ENCODE results near the gene PREPL.
"Not testable (repeated sequence)": the region's sequence is repeated elsewhere in the genome, so short reads cannot be mapped to it uniquely, and the experiment has no call there.

PREPL gene

DNA sequence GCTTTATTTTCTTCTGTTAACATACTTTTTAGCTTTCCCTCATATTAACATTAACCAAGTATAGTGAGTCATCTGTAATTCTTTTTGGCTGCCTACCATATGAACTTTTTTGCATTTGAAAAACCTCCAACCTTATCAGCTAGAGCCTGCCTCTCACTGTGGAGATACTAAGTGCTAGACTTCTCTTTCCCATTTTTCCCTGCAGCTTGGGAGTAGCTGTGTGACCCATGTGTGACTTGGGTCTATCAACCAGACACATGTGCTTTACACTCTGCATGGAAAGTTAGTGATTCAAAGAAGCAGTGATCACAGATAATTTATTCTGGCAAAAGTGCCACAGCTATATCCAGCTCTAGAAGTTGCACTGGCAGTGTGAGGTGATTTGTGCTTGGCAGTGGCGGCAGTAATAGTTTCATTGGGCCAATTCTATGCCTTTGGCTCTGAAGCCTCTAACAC, 36.3 kb downstream of the PREPL start:
- Histone ChIP-seq H3K36me3 (ENCODE audit: control insufficient read depth, insufficient read depth, low read length) (peaks cover 5% of the 10 kb centered on the region; the same call in 1 of the 2 replicates), H3K27me3 (ENCODE audit: control insufficient read depth, insufficient read depth, low read length) (no peaks in the 10 kb centered on the region), H3K4me1 (ENCODE audit: control insufficient read depth, insufficient read depth, low read length) (0 out of 2 replicates have a peak, but pooled peaks cover 1% of the 10 kb centered on the region), H3K4me3 (ENCODE audit: low read length) (no peak overlapping the region), H3K27ac (ENCODE audit: low read length) (no peak overlapping the region), H3K9me3 (ENCODE audit: control insufficient read depth, insufficient read depth, low read length) (no peaks in the 10 kb centered on the region)
- no CpG with 5 or more reads among the region's 1 CpG for WGBS (ENCODE audit: insufficient coverage, insufficient read length)
- no peak for DNase-seq (ENCODE audit: low read depth, low spot score)

DNA sequence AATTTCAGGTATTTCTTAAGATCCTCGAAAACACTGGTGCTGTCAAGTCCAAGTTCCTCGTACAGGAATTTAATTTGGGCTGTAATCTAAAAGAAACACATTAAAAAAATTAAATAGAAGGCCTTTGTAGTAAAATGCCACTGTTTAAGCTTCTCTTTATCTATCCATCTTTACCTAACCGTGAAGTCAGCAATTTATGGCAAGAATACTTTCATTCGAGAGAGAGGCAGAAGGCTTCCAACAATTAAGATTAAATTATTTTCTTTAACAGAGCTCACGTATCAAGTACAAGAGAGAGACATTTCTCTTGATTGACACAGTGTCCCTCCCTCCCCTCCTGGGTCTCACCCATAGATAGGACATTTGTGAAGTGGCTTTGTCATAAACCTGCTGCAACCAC, 39.9 kb downstream of the PREPL start:
- no CpG with 5 or more reads among the region's 5 CpGs for WGBS (ENCODE audit: insufficient coverage, insufficient read length)
- H3K27me3 ChIP-seq (ENCODE audit: control insufficient read depth, insufficient read depth, low read length), result no peaks in the 10 kb centered on the region
- no peaks in the 10 kb centered on the region for H3K9me3 ChIP-seq (ENCODE audit: control insufficient read depth, insufficient read depth, low read length)
- no peak for DNase-seq (ENCODE audit: low read depth, low spot score)
- H3K27ac ChIP-seq (ENCODE audit: low read length), result no peak overlapping the region
- H3K36me3 ChIP-seq (ENCODE audit: control insufficient read depth, insufficient read depth, low read length), result peaks cover 5% of the 10 kb centered on the region; the same call in 1 of the 2 replicates
- H3K4me3 ChIP-seq (ENCODE audit: low read length), result no peak overlapping the region
- H3K4me1 ChIP-seq (ENCODE audit: control insufficient read depth, insufficient read depth, low read length), result 0 out of 2 replicates have a peak, but pooled peaks cover 1% of the 10 kb centered on the region

DNA sequence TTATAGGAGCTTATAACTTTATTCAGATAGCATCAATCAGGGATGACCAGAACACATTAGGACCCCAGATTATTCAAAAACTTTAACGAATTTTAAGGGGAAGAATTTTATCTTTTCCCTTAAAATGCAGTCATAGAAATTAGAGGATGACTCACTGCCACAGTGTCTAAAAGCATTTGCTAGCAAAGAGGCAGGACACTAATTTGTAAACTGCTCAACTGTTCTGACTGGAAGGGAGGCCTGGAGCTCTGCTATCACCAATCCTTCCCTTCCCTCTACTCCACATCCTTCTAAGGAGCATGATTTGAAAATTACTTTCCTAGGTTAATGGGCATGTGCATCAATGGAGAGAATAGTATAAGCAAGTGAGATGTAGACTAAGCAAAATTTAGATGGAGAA, 40.5 kb downstream of the PREPL start:
- no peaks in the 10 kb centered on the region for H3K27me3 ChIP-seq (ENCODE audit: control insufficient read depth, insufficient read depth, low read length)
- peaks cover 5% of the 10 kb centered on the region; the same call in 1 of the 2 replicates for H3K36me3 ChIP-seq (ENCODE audit: control insufficient read depth, insufficient read depth, low read length)
- no CpG with 5 or more reads among the region's 1 CpG for WGBS (ENCODE audit: insufficient coverage, insufficient read length)
- no peak overlapping the region for H3K4me3 ChIP-seq (ENCODE audit: low read length)
- no peak for DNase-seq (ENCODE audit: low read depth, low spot score)
- H3K27ac ChIP-seq (ENCODE audit: low read length), result no peak overlapping the region
- H3K9me3 ChIP-seq (ENCODE audit: control insufficient read depth, insufficient read depth, low read length), result no peaks in the 10 kb centered on the region
- 0 out of 2 replicates have a peak, but pooled peaks cover 1% of the 10 kb centered on the region for H3K4me1 ChIP-seq (ENCODE audit: control insufficient read depth, insufficient read depth, low read length)

DNA sequence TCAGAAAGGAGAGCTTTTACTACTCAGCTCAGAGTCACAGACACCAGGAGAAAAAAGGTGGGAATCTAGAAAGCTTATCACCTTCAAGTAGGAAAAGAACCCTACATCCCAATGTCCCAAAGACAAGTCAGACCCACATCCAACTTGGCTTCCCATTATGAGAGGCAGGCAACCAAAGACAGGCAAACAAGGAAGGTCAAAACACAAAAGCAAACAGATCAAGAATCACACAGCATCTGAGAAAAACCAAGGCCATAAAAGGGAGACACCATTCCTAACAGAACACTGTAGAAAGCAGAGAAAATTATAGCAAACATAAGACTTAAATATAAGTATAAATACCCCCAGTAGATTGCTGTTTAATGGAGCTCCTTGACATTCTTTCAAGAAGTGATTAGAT, 45.3 kb downstream of the PREPL start:
- H3K36me3 ChIP-seq (ENCODE audit: control insufficient read depth, insufficient read depth, low read length), result no peaks in the 10 kb centered on the region; the same call in 1 of the 2 replicates
- no peaks in the 10 kb centered on the region for H3K4me1 ChIP-seq (ENCODE audit: control insufficient read depth, insufficient read depth, low read length)
- H3K4me3 ChIP-seq (ENCODE audit: low read length), result no peak overlapping the region
- no peaks in the 10 kb centered on the region for H3K27me3 ChIP-seq (ENCODE audit: control insufficient read depth, insufficient read depth, low read length)
- DNase-seq (ENCODE audit: low read depth, low spot score), result no peak
- no peak overlapping the region for H3K27ac ChIP-seq (ENCODE audit: low read length)
- H3K9me3 ChIP-seq (ENCODE audit: control insufficient read depth, insufficient read depth, low read length), result no peaks in the 10 kb centered on the region

DNA sequence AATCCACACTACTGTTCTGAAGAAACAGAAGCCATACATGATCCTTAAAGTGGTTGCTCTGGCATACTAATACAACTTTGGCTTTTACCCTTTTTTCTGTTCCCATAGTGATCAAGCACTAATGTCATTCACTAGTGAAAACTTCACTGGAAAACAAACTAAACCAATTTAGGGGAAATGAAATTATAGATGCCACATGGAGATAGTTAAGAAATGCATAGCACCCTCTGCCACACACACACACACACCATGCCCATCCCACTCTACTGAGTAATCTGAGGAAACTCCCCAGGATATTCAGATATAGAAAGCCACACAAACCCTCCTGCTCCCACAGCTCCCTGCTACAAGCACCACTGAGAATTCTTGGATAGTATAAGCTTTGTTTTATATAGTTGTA, 46.9 kb downstream of the PREPL start:
- Histone ChIP-seq H3K27me3 (ENCODE audit: control insufficient read depth, insufficient read depth, low read length) (no peaks in the 10 kb centered on the region), H3K9me3 (ENCODE audit: control insufficient read depth, insufficient read depth, low read length) (peaks cover 1% of the 10 kb centered on the region; the same call in 1 of the 2 replicates), H3K4me1 (ENCODE audit: control insufficient read depth, insufficient read depth, low read length) (no peaks in the 10 kb centered on the region), H3K4me3 (ENCODE audit: low read length) (no peak overlapping the region), H3K27ac (ENCODE audit: low read length) (no peak overlapping the region), H3K36me3 (ENCODE audit: control insufficient read depth, insufficient read depth, low read length) (no peaks in the 10 kb centered on the region; the same call in 1 of the 2 replicates)
- no peak for DNase-seq (ENCODE audit: low read depth, low spot score)

DNA sequence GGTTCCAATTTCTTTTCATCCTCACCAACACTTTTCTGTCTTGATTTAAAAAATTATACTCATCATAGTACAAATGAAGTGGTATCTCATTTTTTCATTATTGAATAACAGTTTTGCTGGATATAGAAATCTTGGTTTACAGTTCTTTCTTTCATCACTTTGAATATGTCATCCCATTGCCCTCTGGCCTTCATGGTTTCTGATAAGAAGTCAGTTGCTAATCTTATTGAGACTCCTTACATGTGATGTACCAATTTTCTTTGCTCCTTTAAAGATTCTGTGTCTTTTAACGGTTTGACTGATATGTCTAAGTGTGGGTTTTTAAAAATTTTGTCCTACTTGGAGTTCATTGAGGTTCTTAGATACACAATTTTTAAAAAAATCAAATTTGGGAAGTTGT, 51.0 kb downstream of the PREPL start:
- no CpG with 5 or more reads among the region's 1 CpG for WGBS (ENCODE audit: insufficient coverage, insufficient read length)
- H3K36me3 ChIP-seq (ENCODE audit: control insufficient read depth, insufficient read depth, low read length), result no peaks in the 10 kb centered on the region; the same call in 1 of the 2 replicates
- H3K9me3 ChIP-seq (ENCODE audit: control insufficient read depth, insufficient read depth, low read length), result peaks cover 1% of the 10 kb centered on the region; the same call in 1 of the 2 replicates
- H3K27me3 ChIP-seq (ENCODE audit: control insufficient read depth, insufficient read depth, low read length), result no peaks in the 10 kb centered on the region
- no peak overlapping the region for H3K27ac ChIP-seq (ENCODE audit: low read length)
- H3K4me1 ChIP-seq (ENCODE audit: control insufficient read depth, insufficient read depth, low read length), result no peaks in the 10 kb centered on the region
- H3K4me3 ChIP-seq (ENCODE audit: low read length), result no peak overlapping the region
- DNase-seq (ENCODE audit: low read depth, low spot score), result no peak

DNA sequence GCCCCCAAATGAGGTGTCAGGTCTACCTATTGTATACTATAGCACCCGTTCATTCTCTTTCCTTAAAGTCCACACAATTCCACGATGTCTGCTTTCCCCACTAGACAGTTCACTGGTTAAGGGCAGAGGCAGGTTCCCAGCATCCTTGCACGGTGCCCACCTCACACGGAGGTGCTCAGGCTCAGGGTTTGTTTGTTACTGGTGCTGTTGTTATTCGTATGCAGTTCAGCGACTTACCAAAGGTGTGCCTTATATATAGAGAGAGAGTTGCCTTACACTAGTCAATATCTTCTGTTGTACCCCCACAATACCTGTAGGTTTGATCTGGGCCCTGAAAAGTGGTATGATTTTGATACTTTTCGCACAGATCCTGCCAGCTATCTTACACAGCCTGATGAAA, 55.4 kb downstream of the PREPL start:
- no peak overlapping the region for H3K27ac ChIP-seq (ENCODE audit: low read length)
- H3K36me3 ChIP-seq (ENCODE audit: control insufficient read depth, insufficient read depth, low read length), result no peaks in the 10 kb centered on the region
- H3K9me3 ChIP-seq (ENCODE audit: control insufficient read depth, insufficient read depth, low read length), result peaks cover 1% of the 10 kb centered on the region; the same call in 1 of the 2 replicates
- no peaks in the 10 kb centered on the region for H3K27me3 ChIP-seq (ENCODE audit: control insufficient read depth, insufficient read depth, low read length)
- whole genome bisulfite sequencing (ENCODE audit: insufficient coverage, insufficient read length), result no CpG with 5 or more reads among the region's 7 CpGs
- H3K4me3 ChIP-seq (ENCODE audit: low read length), result no peak overlapping the region
- DNase-seq (ENCODE audit: low read depth, low spot score), result no peak
- no peaks in the 10 kb centered on the region for H3K4me1 ChIP-seq (ENCODE audit: control insufficient read depth, insufficient read depth, low read length)

DNA sequence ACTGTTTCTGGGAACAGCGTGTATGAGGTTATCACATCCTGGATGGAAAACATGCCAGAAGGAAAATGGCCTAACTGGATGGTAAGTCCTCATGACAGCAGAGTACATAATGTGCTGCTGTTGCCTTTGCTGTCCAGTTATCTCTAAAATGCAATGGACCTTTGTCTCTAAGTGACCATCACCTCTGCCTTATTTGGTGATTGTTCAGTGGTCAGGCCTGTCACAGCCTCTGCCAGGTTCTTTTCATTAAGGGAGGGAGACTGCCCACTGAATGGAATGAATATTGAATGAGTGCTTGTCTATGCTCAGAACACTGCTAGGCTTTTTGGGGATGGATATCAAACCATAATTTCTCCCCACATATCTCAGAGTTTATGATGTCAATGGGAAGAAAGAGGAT, 57.0 kb downstream of the PREPL start:
- H3K4me3 ChIP-seq (ENCODE audit: low read length), result no peak overlapping the region
- no peak overlapping the region for H3K27ac ChIP-seq (ENCODE audit: low read length)
- DNase-seq (ENCODE audit: low read depth, low spot score), result no peak
- WGBS (ENCODE audit: insufficient coverage, insufficient read length), result no CpG with 5 or more reads among the region's 1 CpG
- H3K9me3 ChIP-seq (ENCODE audit: control insufficient read depth, insufficient read depth, low read length), result no peaks in the 10 kb centered on the region
- H3K36me3 ChIP-seq (ENCODE audit: control insufficient read depth, insufficient read depth, low read length), result no peaks in the 10 kb centered on the region
- H3K27me3 ChIP-seq (ENCODE audit: control insufficient read depth, insufficient read depth, low read length), result no peaks in the 10 kb centered on the region
- H3K4me1 ChIP-seq (ENCODE audit: control insufficient read depth, insufficient read depth, low read length), result no peaks in the 10 kb centered on the region

DNA sequence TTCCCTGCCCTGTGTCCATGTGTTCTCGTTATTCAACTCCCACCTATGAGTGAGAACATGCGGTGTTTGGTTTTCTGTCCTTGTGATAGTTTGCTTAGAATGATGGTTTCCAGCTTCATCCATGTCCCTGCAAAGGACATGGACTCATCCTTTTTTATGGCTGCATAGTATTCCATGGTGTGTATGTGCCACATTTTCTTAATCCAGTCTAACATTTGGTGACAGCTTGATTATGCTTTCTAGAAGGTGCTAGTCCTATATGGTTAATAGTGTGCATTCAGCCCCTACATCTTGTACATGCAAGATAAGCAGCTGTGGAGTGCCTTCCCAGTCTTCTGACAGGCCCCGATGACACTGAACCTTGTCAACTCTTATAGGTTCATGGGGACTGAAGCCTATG, 57.5 kb downstream of the PREPL start:
- H3K36me3 ChIP-seq (ENCODE audit: control insufficient read depth, insufficient read depth, low read length); H3K27ac ChIP-seq (ENCODE audit: low read length); H3K4me3 ChIP-seq (ENCODE audit: low read length); H3K4me1 ChIP-seq (ENCODE audit: control insufficient read depth, insufficient read depth, low read length); DNase-seq (ENCODE audit: low read depth, low spot score); H3K9me3 ChIP-seq (ENCODE audit: control insufficient read depth, insufficient read depth, low read length); H3K27me3 ChIP-seq (ENCODE audit: control insufficient read depth, insufficient read depth, low read length): not testable (repeated sequence)
- WGBS (ENCODE audit: insufficient coverage, insufficient read length), result no CpG with 5 or more reads among the region's 3 CpGs

DNA sequence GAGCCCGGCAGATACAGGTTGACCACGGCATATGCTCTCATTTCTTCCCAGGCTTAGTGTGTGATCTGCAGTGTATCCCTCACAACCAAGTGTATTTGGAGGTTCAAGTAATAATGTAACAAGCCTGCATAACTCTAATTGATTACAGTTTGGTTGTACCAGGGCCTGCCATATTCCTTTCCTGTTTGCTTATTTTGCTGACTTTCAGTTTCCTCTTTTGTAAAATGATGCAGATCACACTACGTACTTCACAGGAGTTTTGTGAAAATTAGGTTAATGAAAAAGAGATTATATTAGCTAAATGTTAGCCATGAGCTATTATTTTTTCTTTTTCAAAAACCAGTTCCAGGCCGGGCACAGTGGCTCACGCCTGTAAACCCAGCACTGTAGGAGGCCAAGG, 60.2 kb downstream of the PREPL start:
- no CpG with 5 or more reads among the region's 5 CpGs for WGBS (ENCODE audit: insufficient coverage, insufficient read length)
- no peaks in the 10 kb centered on the region for H3K4me1 ChIP-seq (ENCODE audit: control insufficient read depth, insufficient read depth, low read length)
- no peak for DNase-seq (ENCODE audit: low read depth, low spot score)
- H3K4me3 ChIP-seq (ENCODE audit: low read length), result no peak overlapping the region
- H3K27me3 ChIP-seq (ENCODE audit: control insufficient read depth, insufficient read depth, low read length), result no peaks in the 10 kb centered on the region
- H3K27ac ChIP-seq (ENCODE audit: low read length), result no peak overlapping the region
- no peaks in the 10 kb centered on the region for H3K36me3 ChIP-seq (ENCODE audit: control insufficient read depth, insufficient read depth, low read length)
- no peaks in the 10 kb centered on the region for H3K9me3 ChIP-seq (ENCODE audit: control insufficient read depth, insufficient read depth, low read length)

DNA sequence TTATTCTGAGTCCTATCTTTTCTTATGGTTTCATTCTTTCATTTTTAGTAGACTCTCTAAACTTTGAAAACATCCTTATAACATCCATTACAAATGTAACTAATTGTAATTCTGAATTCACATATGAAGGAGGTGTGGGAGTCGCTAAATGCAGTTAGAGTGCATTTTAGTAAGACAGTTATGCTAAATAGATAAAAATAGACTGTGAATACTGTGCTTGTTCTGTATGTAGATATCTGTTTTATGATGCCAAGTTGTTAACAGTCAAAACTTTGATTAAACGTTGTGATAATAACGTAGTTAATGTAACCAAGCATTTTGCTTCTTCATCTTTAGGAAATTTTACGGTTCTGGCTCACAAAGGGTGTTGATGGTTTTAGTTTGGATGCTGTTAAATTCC, 61.7 kb downstream of the PREPL start:
- no peak for DNase-seq (ENCODE audit: low read depth, low spot score)
- H3K4me1 ChIP-seq (ENCODE audit: control insufficient read depth, insufficient read depth, low read length), result no peaks in the 10 kb centered on the region
- no peak overlapping the region for H3K4me3 ChIP-seq (ENCODE audit: low read length)
- no peaks in the 10 kb centered on the region for H3K9me3 ChIP-seq (ENCODE audit: control insufficient read depth, insufficient read depth, low read length)
- no peaks in the 10 kb centered on the region for H3K27me3 ChIP-seq (ENCODE audit: control insufficient read depth, insufficient read depth, low read length)
- H3K36me3 ChIP-seq (ENCODE audit: control insufficient read depth, insufficient read depth, low read length), result no peaks in the 10 kb centered on the region
- WGBS (ENCODE audit: insufficient coverage, insufficient read length), result no CpG with 5 or more reads among the region's 4 CpGs
- no peak overlapping the region for H3K27ac ChIP-seq (ENCODE audit: low read length)
